IPS-NIHi7 (cell line): ENCODE data around the gene ZNF284.
A peak's percentile ranks its signal among the peaks of the same experiment; 100 is the strongest.
"Not testable (repeated sequence)": the region's sequence is repeated elsewhere in the genome, so short reads cannot be mapped to it uniquely, and the experiment has no call there.

ENCODE experiments used
- DNase-seq: peaks from one replicate; pipeline ENCODE4 v3.0.0; 2012; ENCODE audit warnings: mixed read lengths; ENCODE audit errors: extremely low spot score

The ZNF284 gene

GRCh38 chr19:44111910-44112463, 40.0 kb downstream of the ZNF284 start:
- peak; percentile 31 for DNase-seq

GRCh38 chr19:44112802-44113137, 40.8 kb downstream of the ZNF284 start:
- no peak for DNase-seq

GRCh38 chr19:44113138-44113783, 41.3 kb downstream of the ZNF284 start, which contains the start of gene ZNF225:
ZNF225 (plus strand) TSS chr19:44113399; CDS start chr19:44115828, 2,429 bp downstream.
- DNase-seq, result peak; percentile 94

- peak; percentile 15 for DNase-seq
Measured at GRCh38 chr19:44113784-44114390, 41.9 kb downstream of the ZNF284 start.

- not testable (repeated sequence) for DNase-seq
Measured at GRCh38 chr19:44121162-44121561, 49.2 kb downstream of the ZNF284 start.

GRCh38 chr19:44131955-44132354, 60.0 kb downstream of the ZNF284 start:
- DNase-seq, result no peak
